ENCODE data around the gene NES. TPM values are rescaled to one million over a fixed set of nuclear protein-coding genes. Genes with fewer than 3 reads are reported as not detected.

NES gene
- total RNA-seq, 1 experiment from 2014 or later: 56.3 TPM

DNA sequence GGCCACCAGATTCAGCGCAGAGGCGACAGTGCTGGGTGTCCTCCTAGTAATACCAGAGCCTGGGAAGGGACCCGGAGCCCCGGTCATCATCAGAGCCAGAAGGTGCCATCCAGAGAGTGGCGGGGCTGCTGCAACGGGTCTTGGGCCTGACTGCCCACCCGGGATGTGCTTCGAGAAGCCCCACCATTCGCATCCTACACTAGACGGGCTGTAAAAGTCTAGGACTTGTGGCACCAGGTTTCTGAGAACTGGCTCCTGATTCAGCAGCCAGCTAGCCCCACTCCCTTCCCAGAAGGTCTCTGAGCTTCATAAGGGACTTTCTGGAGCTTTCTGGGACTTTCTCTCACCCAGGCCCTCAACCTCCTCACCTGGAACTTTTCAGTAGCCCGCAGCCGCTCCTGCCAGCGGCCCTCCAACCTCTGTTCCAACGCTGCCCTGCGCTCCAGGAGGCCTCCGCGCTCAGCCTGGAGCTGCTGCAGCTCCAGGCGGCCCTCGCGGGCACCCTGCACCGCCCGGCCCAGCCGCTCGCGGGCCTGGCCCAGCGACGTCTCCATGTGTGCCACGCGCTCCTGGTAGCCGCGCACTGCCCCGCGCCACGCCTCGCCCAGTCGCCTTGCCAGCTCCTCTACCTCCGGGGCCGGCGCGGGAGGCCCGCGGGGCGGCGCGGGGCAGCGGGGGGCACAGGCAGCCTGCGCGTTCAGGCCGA lies 940 bp downstream of the NES start:
- Histone ChIP-seq H3K9me3 (ENCODE audit: control insufficient read depth, insufficient read depth, low read depth, low read length) (no peaks in the 10 kb centered on the region), H3K27ac (ENCODE audit: low read length) (peak overlapping the region; percentile 72), H3K36me3 (ENCODE audit: control insufficient read depth, insufficient read depth, low read length) (no peaks in the 10 kb centered on the region), H3K4me1 (ENCODE audit: control insufficient read depth, insufficient read depth, low read length) (peaks cover 18% of the 10 kb centered on the region), H3K27me3 (ENCODE audit: control insufficient read depth, insufficient read depth, low read length) (no peaks in the 10 kb centered on the region), H3K4me3 (ENCODE audit: low read depth in 2 of 2, low read length in 2 of 2) (peak overlapping the region; percentile 37 to 57)
- ChIA-PET CTCF (interaction anchor here (0.6 to 3.6 kb wide), 12 partner anchors 8 to 191 kb away, joined by 4 to 47 read pairs (median 6); no protein-coding TSS in a partner anchor), POLR2A (interaction anchor here (0.6 to 1.0 kb wide), 4 partner anchors 17 to 85 kb away, joined by 4 to 8 read pairs (median 5); no protein-coding TSS in a partner anchor)
- BruUV-seq (replicated peaks): no TSS peak
- in situ Hi-C loops (cut with HindIII; ENCODE audit: low pct_unique_long_range_greater_than_20kb, low sequenced_read_pairs): no loop called here
- intact Hi-C loops (cut with micrococcal nuclease; ENCODE audit: unreplicated experiment): no loop called here
- ATAC-seq: peak; percentile 56
- DNase-seq (ENCODE audit: low read depth, low spot score): no peak
- no peak for TF ChIP-seq TCF7L2 (IDR thresholded peaks at IDR 0.05; ENCODE audit: low read depth, low read length)

DNA sequence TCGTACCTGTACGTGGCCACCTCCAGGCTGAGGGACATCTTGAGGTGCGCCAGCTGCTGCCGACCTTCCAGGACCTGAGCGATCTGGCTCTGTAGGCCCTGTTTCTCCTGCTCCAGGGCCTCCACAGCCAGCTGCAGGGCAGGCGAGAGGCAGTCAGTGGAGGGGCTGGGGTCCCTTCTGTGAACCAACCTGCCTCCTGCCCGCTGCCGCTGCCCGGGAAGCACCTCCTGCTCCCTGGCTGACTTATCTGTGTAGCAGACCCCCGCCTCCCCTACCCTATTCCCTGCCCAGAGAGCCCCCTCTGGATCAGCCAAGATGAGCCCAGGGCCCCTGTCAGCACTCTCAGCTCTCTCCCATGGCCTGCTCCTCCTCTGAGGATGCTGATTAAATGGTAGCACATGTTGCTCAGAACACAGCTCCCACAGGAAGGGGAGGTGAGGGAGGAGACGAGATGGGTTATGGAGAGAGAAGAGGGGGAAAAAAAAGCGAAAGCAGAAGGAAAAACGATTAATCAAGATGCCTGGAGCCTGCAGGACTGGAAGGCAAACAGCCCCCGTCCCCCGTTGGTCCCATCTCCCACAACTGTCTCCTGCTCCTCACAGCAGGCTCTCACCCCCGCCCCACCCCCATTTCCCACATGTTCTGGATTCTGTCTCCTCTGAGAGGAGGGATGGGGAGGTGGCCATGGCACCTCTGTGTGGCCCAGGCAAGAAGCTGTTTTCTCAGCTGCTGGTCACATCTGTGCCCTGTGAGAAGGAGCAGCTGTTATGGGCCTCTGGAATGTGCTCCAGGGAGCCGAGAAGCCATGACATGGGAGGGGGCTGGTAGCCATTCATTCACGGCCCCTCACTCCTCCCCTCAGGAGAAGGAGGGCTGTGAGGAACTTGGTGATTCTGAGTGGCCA lies 1.7 kb downstream of the NES start:
- H3K36me3 ChIP-seq (ENCODE audit: control insufficient read depth, insufficient read depth, low read length): no peaks in the 10 kb centered on the region
- in situ Hi-C loops (cut with HindIII; ENCODE audit: low pct_unique_long_range_greater_than_20kb, low sequenced_read_pairs): no loop called here
- intact Hi-C loops (cut with micrococcal nuclease; ENCODE audit: unreplicated experiment): no loop called here
- ChIA-PET POLR2A (interaction anchor here (0.5 to 0.7 kb wide), 2 partner anchors 9 to 40 kb away, joined by 3 read pairs; no protein-coding TSS in a partner anchor), CTCF (interaction anchor here (1.1 to 3.6 kb wide), 5 partner anchors 11 to 48 kb away, joined by 4 to 47 read pairs (median 7); no protein-coding TSS in a partner anchor)
- BruUV-seq (replicated peaks): no TSS peak
- peaks cover 18% of the 10 kb centered on the region for H3K4me1 ChIP-seq (ENCODE audit: control insufficient read depth, insufficient read depth, low read length)
- peak overlapping the region; percentile 37 to 57 for H3K4me3 ChIP-seq (ENCODE audit: low read depth in 2 of 2, low read length in 2 of 2)
- no peaks in the 10 kb centered on the region for H3K9me3 ChIP-seq (ENCODE audit: control insufficient read depth, insufficient read depth, low read depth, low read length)
- peak overlapping the region; percentile 72 for H3K27ac ChIP-seq (ENCODE audit: low read length)
- ATAC-seq (0 out of 2 replicates have a peak, but pooled peaks have one; percentile 19), DNase-seq (ENCODE audit: low read depth, low spot score) (no peak)
- TF ChIP-seq, protein P1, sequence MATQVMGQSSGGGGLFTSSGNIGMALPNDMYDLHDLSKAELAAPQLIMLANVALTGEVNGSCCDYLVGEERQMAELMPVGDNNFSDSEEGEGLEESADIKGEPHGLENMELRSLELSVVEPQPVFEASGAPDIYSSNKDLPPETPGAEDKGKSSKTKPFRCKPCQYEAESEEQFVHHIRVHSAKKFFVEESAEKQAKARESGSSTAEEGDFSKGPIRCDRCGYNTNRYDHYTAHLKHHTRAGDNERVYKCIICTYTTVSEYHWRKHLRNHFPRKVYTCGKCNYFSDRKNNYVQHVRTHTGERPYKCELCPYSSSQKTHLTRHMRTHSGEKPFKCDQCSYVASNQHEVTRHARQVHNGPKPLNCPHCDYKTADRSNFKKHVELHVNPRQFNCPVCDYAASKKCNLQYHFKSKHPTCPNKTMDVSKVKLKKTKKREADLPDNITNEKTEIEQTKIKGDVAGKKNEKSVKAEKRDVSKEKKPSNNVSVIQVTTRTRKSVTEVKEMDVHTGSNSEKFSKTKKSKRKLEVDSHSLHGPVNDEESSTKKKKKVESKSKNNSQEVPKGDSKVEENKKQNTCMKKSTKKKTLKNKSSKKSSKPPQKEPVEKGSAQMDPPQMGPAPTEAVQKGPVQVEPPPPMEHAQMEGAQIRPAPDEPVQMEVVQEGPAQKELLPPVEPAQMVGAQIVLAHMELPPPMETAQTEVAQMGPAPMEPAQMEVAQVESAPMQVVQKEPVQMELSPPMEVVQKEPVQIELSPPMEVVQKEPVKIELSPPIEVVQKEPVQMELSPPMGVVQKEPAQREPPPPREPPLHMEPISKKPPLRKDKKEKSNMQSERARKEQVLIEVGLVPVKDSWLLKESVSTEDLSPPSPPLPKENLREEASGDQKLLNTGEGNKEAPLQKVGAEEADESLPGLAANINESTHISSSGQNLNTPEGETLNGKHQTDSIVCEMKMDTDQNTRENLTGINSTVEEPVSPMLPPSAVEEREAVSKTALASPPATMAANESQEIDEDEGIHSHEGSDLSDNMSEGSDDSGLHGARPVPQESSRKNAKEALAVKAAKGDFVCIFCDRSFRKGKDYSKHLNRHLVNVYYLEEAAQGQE (IDR thresholded peaks at IDR 0.05; ENCODE audit: insufficient read depth in 1 of 2, low read depth in 2 of 2, low read length in 1 of 2): no peak
- TF ChIP-seq SIN3A (IDR thresholded peaks at IDR 0.05; ENCODE audit: borderline replicate concordance, insufficient read depth, low read depth, low read length): no peak
- no peak for TF ChIP-seq TCF7L2 (IDR thresholded peaks at IDR 0.05; ENCODE audit: low read depth, low read length)
- TF ChIP-seq, protein P2, sequence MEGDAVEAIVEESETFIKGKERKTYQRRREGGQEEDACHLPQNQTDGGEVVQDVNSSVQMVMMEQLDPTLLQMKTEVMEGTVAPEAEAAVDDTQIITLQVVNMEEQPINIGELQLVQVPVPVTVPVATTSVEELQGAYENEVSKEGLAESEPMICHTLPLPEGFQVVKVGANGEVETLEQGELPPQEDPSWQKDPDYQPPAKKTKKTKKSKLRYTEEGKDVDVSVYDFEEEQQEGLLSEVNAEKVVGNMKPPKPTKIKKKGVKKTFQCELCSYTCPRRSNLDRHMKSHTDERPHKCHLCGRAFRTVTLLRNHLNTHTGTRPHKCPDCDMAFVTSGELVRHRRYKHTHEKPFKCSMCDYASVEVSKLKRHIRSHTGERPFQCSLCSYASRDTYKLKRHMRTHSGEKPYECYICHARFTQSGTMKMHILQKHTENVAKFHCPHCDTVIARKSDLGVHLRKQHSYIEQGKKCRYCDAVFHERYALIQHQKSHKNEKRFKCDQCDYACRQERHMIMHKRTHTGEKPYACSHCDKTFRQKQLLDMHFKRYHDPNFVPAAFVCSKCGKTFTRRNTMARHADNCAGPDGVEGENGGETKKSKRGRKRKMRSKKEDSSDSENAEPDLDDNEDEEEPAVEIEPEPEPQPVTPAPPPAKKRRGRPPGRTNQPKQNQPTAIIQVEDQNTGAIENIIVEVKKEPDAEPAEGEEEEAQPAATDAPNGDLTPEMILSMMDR (IDR thresholded peaks at IDR 0.05): no peak
- TF ChIP-seq POLR2AphosphoS5 (IDR thresholded peaks at IDR 0.05; ENCODE audit: low read depth, low read length): no peak
- H3K27me3 ChIP-seq (ENCODE audit: control insufficient read depth, insufficient read depth, low read length): no peaks in the 10 kb centered on the region
